ENCODE measurements around the gene MTRF1L. TPM values are rescaled to one million over a fixed set of nuclear protein-coding genes. Genes with fewer than 3 reads are reported as not detected.

The MTRF1L gene
- total and polyA plus RNA-seq, 2 donors (not counting 1 experiment from before 2014, with no cell fraction given) = 9.8 to 24.0 TPM

DNA sequence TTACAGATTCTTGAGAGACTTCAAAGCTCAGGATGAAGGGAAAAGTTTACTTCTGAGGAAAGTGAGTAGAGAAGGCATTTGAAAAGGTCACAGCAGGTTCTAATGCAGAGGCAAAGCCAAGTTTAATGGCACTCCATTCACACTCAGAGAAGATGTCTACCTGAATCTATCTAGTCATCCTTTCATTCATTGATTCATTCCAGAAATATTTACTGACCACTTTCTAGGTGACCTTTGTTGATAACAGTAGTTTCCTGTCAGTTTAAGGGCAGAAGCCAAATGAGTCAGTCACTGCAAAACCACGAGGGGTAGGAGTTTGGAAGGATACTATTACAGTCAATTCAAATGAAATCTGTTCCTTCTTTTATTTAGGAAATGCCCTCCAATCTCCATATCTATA lies 50.5 kb downstream of the MTRF1L start:
- H3K36me3 ChIP-seq (replicated peaks in 1 of 2; ENCODE audit: control extremely low read depth in 1 of 2, control insufficient read depth in 1 of 2, extremely low read depth in 1 of 2, insufficient read depth in 2 of 2, low read length in 1 of 2) = no peaks in the 10 kb centered on the region
- DNase-seq (no peak), ATAC-seq (ENCODE audit: low read depth) (no peak)
- no peak overlapping the region for H3K4me3 Mint-ChIP-seq
- intact Hi-C loops (cut with micrococcal nuclease) = no loop called here
- CTCF ChIA-PET = no interaction called here
- no peak overlapping the region for H3K4me2 ChIP-seq (replicated peaks; ENCODE audit: low read depth, low read length, poor library complexity, severe bottlenecking)
- no peaks in the 10 kb centered on the region for H3K79me2 ChIP-seq (ENCODE audit: control insufficient read depth, insufficient read depth, low read length)
- no peaks in the 10 kb centered on the region for H4K20me1 ChIP-seq (ENCODE audit: control insufficient read depth, insufficient read depth, low read length, poor library complexity, severe bottlenecking)
- no peaks in the 10 kb centered on the region for H3K9me3 ChIP-seq (ENCODE audit: control extremely low read depth in 1 of 3, control insufficient read depth in 2 of 3, insufficient read depth in 1 of 3, low read length in 2 of 3)
- H3K27ac Mint-ChIP-seq = no peak overlapping the region
- H3K27me3 Mint-ChIP-seq = peaks cover 35% of the 10 kb centered on the region
- H3K27ac ChIP-seq (ENCODE audit: low read length in 2 of 2) = no peak overlapping the region
- TF ChIP-seq EZH2 (IDR thresholded peaks at IDR 0.05; ENCODE audit: borderline replicate concordance, insufficient read depth, low read depth, low read length, poor library complexity, severe bottlenecking) = no peak
- TF ChIP-seq, protein P1, sequence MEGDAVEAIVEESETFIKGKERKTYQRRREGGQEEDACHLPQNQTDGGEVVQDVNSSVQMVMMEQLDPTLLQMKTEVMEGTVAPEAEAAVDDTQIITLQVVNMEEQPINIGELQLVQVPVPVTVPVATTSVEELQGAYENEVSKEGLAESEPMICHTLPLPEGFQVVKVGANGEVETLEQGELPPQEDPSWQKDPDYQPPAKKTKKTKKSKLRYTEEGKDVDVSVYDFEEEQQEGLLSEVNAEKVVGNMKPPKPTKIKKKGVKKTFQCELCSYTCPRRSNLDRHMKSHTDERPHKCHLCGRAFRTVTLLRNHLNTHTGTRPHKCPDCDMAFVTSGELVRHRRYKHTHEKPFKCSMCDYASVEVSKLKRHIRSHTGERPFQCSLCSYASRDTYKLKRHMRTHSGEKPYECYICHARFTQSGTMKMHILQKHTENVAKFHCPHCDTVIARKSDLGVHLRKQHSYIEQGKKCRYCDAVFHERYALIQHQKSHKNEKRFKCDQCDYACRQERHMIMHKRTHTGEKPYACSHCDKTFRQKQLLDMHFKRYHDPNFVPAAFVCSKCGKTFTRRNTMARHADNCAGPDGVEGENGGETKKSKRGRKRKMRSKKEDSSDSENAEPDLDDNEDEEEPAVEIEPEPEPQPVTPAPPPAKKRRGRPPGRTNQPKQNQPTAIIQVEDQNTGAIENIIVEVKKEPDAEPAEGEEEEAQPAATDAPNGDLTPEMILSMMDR (IDR thresholded peaks at IDR 0.05) = no peak
- no peaks in the 10 kb centered on the region for H3K9me3 Mint-ChIP-seq (ENCODE audit: insufficient read depth)
- H3K4me1 ChIP-seq (ENCODE audit: control insufficient read depth in 2 of 2, insufficient read depth in 2 of 2, low read length in 2 of 2) = peaks cover 5 to 6% of the 10 kb centered on the region in 2 donors
- H3K4me1 Mint-ChIP-seq = peaks cover 5% of the 10 kb centered on the region
- H2AFZ ChIP-seq (ENCODE audit: insufficient read depth, low read depth, low read length, poor library complexity, severe bottlenecking) = no peak overlapping the region
- no peak overlapping the region for H3K9ac ChIP-seq (ENCODE audit: low read length)
- H3K4me3 ChIP-seq (ENCODE audit: control extremely low read depth in 1 of 5, extremely low read depth in 1 of 5, insufficient read depth in 1 of 5, low read depth in 2 of 5, low read length in 4 of 5) = no peak overlapping the region
- H3K27me3 ChIP-seq (replicated peaks in 1 of 4; ENCODE audit: control extremely low read depth in 1 of 4, control insufficient read depth in 3 of 4, insufficient read depth in 4 of 4, low read length in 3 of 4) = peaks cover 0 to 6% (median 0%) of the 10 kb centered on the region in 4 experiments
- POLR2A ChIA-PET = no interaction called here
- WGBS (ENCODE audit: insufficient coverage) = no CpG with 5 or more reads among the region's 1 CpG

DNA sequence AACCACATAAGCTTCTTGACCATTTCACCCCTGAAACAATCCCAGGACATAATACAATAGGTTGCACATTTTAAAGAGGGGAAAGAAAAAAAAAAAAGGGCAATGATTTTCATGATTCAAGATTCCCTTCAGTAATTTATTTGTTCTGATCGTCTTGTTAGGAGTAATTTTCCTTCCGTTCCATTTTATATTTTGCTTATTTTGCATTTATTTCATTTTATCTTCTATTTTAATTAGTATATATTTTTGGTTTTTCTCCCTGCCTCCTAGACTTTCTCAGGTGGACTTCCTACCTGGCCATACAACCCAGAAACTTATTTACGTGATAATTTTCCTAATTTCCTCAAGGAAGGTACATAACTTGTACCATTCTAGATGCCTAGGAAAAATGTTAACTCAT lies 52.3 kb downstream of the MTRF1L start:
- Histone ChIP-seq H3K36me3 (replicated peaks in 1 of 2; ENCODE audit: control extremely low read depth in 1 of 2, control insufficient read depth in 1 of 2, extremely low read depth in 1 of 2, insufficient read depth in 2 of 2, low read length in 1 of 2) (no peaks in the 10 kb centered on the region), H3K9me3 (ENCODE audit: control extremely low read depth in 1 of 3, control insufficient read depth in 2 of 3, insufficient read depth in 1 of 3, low read length in 2 of 3) (no peaks in the 10 kb centered on the region), H3K4me1 (ENCODE audit: control insufficient read depth in 2 of 2, insufficient read depth in 2 of 2, low read length in 2 of 2) (peaks cover 5 to 6% of the 10 kb centered on the region in 2 donors), H3K27me3 (replicated peaks in 1 of 4; ENCODE audit: control extremely low read depth in 1 of 4, control insufficient read depth in 3 of 4, insufficient read depth in 4 of 4, low read length in 3 of 4) (peaks cover 0 to 6% (median 0%) of the 10 kb centered on the region in 4 experiments), H3K9ac (ENCODE audit: low read length) (no peak overlapping the region), H3K79me2 (ENCODE audit: control insufficient read depth, insufficient read depth, low read length) (no peaks in the 10 kb centered on the region), H3K27ac (ENCODE audit: low read length in 2 of 2) (no peak overlapping the region), H3K4me3 (ENCODE audit: control extremely low read depth in 1 of 5, extremely low read depth in 1 of 5, insufficient read depth in 1 of 5, low read depth in 2 of 5, low read length in 4 of 5) (no peak overlapping the region), H2AFZ (ENCODE audit: insufficient read depth, low read depth, low read length, poor library complexity, severe bottlenecking) (no peak overlapping the region), H4K20me1 (ENCODE audit: control insufficient read depth, insufficient read depth, low read length, poor library complexity, severe bottlenecking) (no peaks in the 10 kb centered on the region), H3K4me2 (replicated peaks; ENCODE audit: low read depth, low read length, poor library complexity, severe bottlenecking) (no peak overlapping the region)
- intact Hi-C loops (cut with micrococcal nuclease) = no loop called here
- Mint-ChIP-seq H3K27me3 (peaks cover 25% of the 10 kb centered on the region), H3K9me3 (ENCODE audit: insufficient read depth) (no peaks in the 10 kb centered on the region), H3K4me3 (no peak overlapping the region), H3K27ac (no peak overlapping the region), H3K4me1 (peaks cover 5% of the 10 kb centered on the region)
- ChIA-PET CTCF (interaction anchor here (1.0 to 1.3 kb wide), 2 partner anchors 11 to 14 kb away, joined by 3 to 5 read pairs; no protein-coding TSS in a partner anchor), POLR2A (no interaction called here)
- WGBS (ENCODE audit: insufficient coverage) = no CpG with 5 or more reads among the region's 3 CpGs
- ATAC-seq (ENCODE audit: low read depth) = no peak
- no peak for DNase-seq
- TF ChIP-seq EZH2 (IDR thresholded peaks at IDR 0.05; ENCODE audit: borderline replicate concordance, insufficient read depth, low read depth, low read length, poor library complexity, severe bottlenecking) = no peak
- TF ChIP-seq, protein P1 (IDR thresholded peaks at IDR 0.05) = no peak

All from B cell (primary cell).